ENCODE results near the gene IGF2R. TPM values are rescaled to one million over a fixed set of nuclear protein-coding genes. Genes with fewer than 3 reads are reported as not detected.

The IGF2R gene
- total RNA-seq, 5 donors from 2014 or later (not counting 1 experiment from before 2014, with no cell fraction given) = 63.4 to 87.5 (median 70.5) TPM

DNA sequence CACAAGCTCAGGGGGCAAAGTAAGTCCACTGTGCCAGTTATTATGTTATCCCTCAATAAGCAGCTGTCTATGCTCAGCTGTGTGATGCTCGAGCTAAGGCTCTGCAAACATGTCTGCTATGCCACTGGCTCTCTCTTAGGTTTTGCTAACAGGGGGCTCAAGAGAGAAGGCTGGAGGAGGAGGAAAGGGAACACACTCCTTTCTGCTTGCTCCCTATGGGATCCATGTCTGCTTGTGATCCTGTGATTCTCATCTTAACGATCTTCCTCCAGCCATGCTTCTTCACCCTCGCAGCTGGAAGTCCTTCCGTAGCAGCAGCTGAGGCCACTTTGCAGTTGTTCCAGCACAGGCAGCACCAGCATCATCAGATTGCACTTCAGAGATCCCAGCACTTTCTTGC is 37.0 kb upstream of the IGF2R start:
- Histone ChIP-seq H3K9me3 (no peaks in the 10 kb centered on the region), H3K4me1 (ENCODE audit: control insufficient read depth in 1 of 2, extremely low read depth in 1 of 2, insufficient read depth in 2 of 2, low read length in 2 of 2) (peaks cover 0 to 10% of the 10 kb centered on the region in 2 experiments), H3K36me3 (ENCODE audit: control insufficient read depth in 2 of 2, extremely low read depth in 1 of 2, insufficient read depth in 1 of 2, low read length in 1 of 2) (no peaks in the 10 kb centered on the region), H3K4me3 (ENCODE audit: control insufficient read depth in 1 of 2, extremely low read depth in 1 of 2, low read length in 1 of 2) (no peak overlapping the region), H3K27me3 (replicated peaks in 1 of 2; ENCODE audit: control insufficient read depth in 2 of 2, extremely low read depth in 1 of 2, insufficient read depth in 2 of 2, low read length in 1 of 2) (peaks cover 0 to 2% of the 10 kb centered on the region in 2 experiments), H3K27ac (ENCODE audit: low read length) (no peak overlapping the region)
- Mint-ChIP-seq H3K27me3 (peaks cover 0 to 4% of the 10 kb centered on the region in 2 donors), H3K4me3 (no peak overlapping the region), H3K27ac (no peak overlapping the region), H3K9me3 (peaks cover 0 to 5% (median 4%) of the 10 kb centered on the region in 3 donors), H3K36me3 (peaks cover 3% of the 10 kb centered on the region), H3K4me1 (peaks cover 22% of the 10 kb centered on the region in 3 donors)
- ChIA-PET POLR2A (no interaction called here), CTCF (interaction anchor here (0.6 kb wide), 2 partner anchors 74 to 123 kb away, joined by 4 to 7 read pairs; no protein-coding TSS in a partner anchor)
- DNase-seq (no peak), ATAC-seq (replicated peaks in 1 of 4) (no peak)
- WGBS (ENCODE audit: insufficient coverage) = 95% methylated on average over 4 of the region's 4 CpGs

DNA sequence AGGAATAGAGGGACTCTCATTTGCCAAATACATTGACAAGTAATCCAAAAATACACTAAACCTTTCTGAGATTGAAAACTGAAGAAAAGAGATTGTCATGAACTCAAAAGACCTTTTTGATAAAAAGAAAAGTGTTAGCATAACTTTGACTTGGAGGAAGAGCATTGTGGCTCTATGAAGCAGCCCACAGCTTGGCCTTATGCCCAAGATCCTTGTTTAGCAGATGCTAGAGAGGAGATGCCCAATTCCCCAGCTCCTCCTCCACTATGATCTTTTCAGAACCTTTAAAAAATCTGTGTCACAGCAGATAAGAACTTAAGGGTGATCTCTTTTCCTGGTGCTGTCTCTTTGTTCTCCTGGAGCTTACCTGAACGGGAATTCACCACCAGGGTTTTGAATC is 35.8 kb upstream of the IGF2R start:
- 86% methylated on average over 1 of the region's 1 CpG for WGBS (ENCODE audit: insufficient coverage)
- H3K36me3 Mint-ChIP-seq = peaks cover 3% of the 10 kb centered on the region
- no peak overlapping the region for H3K27ac ChIP-seq (ENCODE audit: low read length)

DNA sequence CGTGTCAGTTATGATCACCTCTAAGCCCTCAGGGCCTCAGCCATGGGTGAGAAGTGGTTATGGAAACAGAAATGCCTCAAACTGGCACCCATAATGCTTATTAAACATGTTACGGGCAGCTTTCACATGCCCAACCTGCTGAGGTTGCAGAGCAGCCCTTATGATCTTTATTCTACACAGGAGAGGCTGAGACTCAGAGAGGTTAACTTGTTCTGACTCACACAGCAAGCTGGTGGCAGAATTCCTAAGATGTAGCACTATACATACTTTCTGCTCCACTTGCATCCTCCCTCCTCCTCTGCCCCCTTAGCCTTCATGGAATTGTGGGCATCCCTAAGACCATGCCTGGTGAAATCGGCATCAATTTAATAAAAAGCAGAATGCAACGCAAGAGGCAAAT is 34.7 kb upstream of the IGF2R start:
- Mint-ChIP-seq H3K27me3 (peaks cover 0 to 7% of the 10 kb centered on the region in 2 donors), H3K9me3 (peaks cover 0 to 5% (median 4%) of the 10 kb centered on the region in 3 donors), H3K4me3 (no peak overlapping the region), H3K36me3 (peaks cover 3% of the 10 kb centered on the region), H3K4me1 (peaks cover 22% of the 10 kb centered on the region in 3 donors), H3K27ac (no peak overlapping the region)
- Histone ChIP-seq H3K9me3 (no peaks in the 10 kb centered on the region), H3K4me1 (ENCODE audit: control insufficient read depth in 1 of 2, extremely low read depth in 1 of 2, insufficient read depth in 2 of 2, low read length in 2 of 2) (peaks cover 0 to 10% of the 10 kb centered on the region in 2 experiments), H3K4me3 (ENCODE audit: control insufficient read depth in 1 of 2, extremely low read depth in 1 of 2, low read length in 1 of 2) (no peak overlapping the region), H3K36me3 (ENCODE audit: control insufficient read depth in 2 of 2, extremely low read depth in 1 of 2, insufficient read depth in 1 of 2, low read length in 1 of 2) (no peaks in the 10 kb centered on the region), H3K27me3 (replicated peaks in 1 of 2; ENCODE audit: control insufficient read depth in 2 of 2, extremely low read depth in 1 of 2, insufficient read depth in 2 of 2, low read length in 1 of 2) (peaks cover 0 to 2% of the 10 kb centered on the region in 2 experiments), H3K27ac (ENCODE audit: low read length) (no peak overlapping the region)
- 73% methylated on average over 2 of the region's 4 CpGs for WGBS (ENCODE audit: insufficient coverage)
- ChIA-PET CTCF (no interaction called here), POLR2A (no interaction called here)
- DNase-seq (no peak), ATAC-seq (replicated peaks in 1 of 4) (no peak)

More for the DNA sequence above, 35.8 kb upstream of the IGF2R start:
- Histone ChIP-seq H3K36me3 (ENCODE audit: control insufficient read depth in 2 of 2, extremely low read depth in 1 of 2, insufficient read depth in 1 of 2, low read length in 1 of 2) (no peaks in the 10 kb centered on the region), H3K9me3 (no peaks in the 10 kb centered on the region), H3K27me3 (replicated peaks in 1 of 2; ENCODE audit: control insufficient read depth in 2 of 2, extremely low read depth in 1 of 2, insufficient read depth in 2 of 2, low read length in 1 of 2) (peaks cover 0 to 2% of the 10 kb centered on the region in 2 experiments), H3K4me1 (ENCODE audit: control insufficient read depth in 1 of 2, extremely low read depth in 1 of 2, insufficient read depth in 2 of 2, low read length in 2 of 2) (peaks cover 0 to 10% of the 10 kb centered on the region in 2 experiments), H3K4me3 (ENCODE audit: control insufficient read depth in 1 of 2, extremely low read depth in 1 of 2, low read length in 1 of 2) (no peak overlapping the region)
- Mint-ChIP-seq H3K4me1 (peaks cover 22% of the 10 kb centered on the region in 3 donors), H3K4me3 (no peak overlapping the region), H3K27ac (no peak overlapping the region), H3K9me3 (peaks cover 0 to 5% (median 4%) of the 10 kb centered on the region in 3 donors), H3K27me3 (peaks cover 0 to 4% of the 10 kb centered on the region in 2 donors)
- DNase-seq = no peak
- no peak for ATAC-seq (replicated peaks in 1 of 4)
- POLR2A ChIA-PET = interaction anchor here in 1 of 2 donors (0.7 kb wide), 1 partner anchor 51 kb away, joined by 3 read pairs; no protein-coding TSS in a partner anchor
- CTCF ChIA-PET = interaction anchor here in 1 of 2 donors (0.6 kb wide), 1 partner anchor 99 kb away, joined by 6 read pairs; no protein-coding TSS in a partner anchor

DNA sequence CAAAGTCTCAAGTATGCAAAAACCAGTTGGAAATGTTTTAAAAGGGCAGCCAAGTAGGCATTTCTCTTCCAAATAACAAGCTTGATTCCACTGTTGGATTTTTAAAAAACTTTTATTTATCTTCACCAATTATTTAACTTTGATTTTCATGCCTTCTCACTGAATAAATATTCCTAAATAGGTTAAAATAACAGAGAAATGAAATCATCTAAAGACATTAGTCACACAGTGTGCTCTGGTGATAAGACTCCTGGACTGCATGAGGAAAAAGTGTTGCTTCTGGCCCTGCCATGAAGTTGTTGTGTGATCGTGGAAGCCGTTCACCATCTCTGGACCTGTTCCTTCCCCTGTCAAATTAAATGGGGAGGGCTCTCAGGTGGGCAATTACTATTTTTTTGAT is 33.8 kb upstream of the IGF2R start:
- Mint-ChIP-seq H3K4me1 (peaks cover 13 to 14% (median 13%) of the 10 kb centered on the region in 3 donors), H3K4me3 (no peak overlapping the region), H3K27ac (no peak overlapping the region), H3K9me3 (peaks cover 0 to 5% (median 4%) of the 10 kb centered on the region in 3 donors), H3K36me3 (peaks cover 3% of the 10 kb centered on the region), H3K27me3 (peaks cover 0 to 7% of the 10 kb centered on the region in 2 donors)
- ChIA-PET CTCF (no interaction called here), POLR2A (no interaction called here)
- no peaks in the 10 kb centered on the region for H3K9me3 ChIP-seq
- H3K27ac ChIP-seq (ENCODE audit: low read length) = no peak overlapping the region
- peaks cover 0 to 2% of the 10 kb centered on the region in 2 experiments for H3K27me3 ChIP-seq (replicated peaks in 1 of 2; ENCODE audit: control insufficient read depth in 2 of 2, extremely low read depth in 1 of 2, insufficient read depth in 2 of 2, low read length in 1 of 2)
- H3K36me3 ChIP-seq (ENCODE audit: control insufficient read depth in 2 of 2, extremely low read depth in 1 of 2, insufficient read depth in 1 of 2, low read length in 1 of 2) = no peaks in the 10 kb centered on the region
- H3K4me1 ChIP-seq (ENCODE audit: control insufficient read depth in 1 of 2, extremely low read depth in 1 of 2, insufficient read depth in 2 of 2, low read length in 2 of 2) = peaks cover 0 to 6% of the 10 kb centered on the region in 2 experiments
- no CpG with 5 or more reads among the region's 2 CpGs for WGBS (ENCODE audit: insufficient coverage)
- H3K4me3 ChIP-seq (ENCODE audit: control insufficient read depth in 1 of 2, extremely low read depth in 1 of 2, low read length in 1 of 2) = no peak overlapping the region
- no peak for DNase-seq
- no peak for ATAC-seq (replicated peaks in 1 of 4)

DNA sequence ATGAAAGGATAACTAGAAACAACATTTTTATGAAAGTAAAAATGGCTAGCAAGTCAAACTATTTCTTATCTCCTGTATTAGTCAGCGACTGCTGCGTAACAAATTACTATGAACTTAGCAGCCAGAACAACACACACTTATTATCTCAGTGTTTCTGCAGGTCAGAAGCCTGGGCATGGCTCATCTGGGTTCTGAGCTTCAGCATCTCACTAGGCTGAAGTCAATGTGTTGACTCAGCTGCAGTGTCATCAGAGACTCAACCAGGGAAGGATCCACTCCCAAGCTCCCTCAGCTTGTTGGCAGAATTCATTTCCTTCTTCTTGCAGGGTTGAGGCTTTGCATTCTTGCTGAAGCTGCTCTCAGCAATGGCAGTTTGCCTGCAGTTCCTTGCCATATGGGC is 33.2 kb upstream of the IGF2R start:
- WGBS (ENCODE audit: insufficient coverage) = 100% methylated on average over 2 of the region's 2 CpGs
- H3K27ac Mint-ChIP-seq = no peak overlapping the region
- no peak for ATAC-seq (replicated peaks in 1 of 4)
- H3K9me3 ChIP-seq = no peaks in the 10 kb centered on the region
- no peak overlapping the region for H3K27ac ChIP-seq (ENCODE audit: low read length)
- peaks cover 7 to 8% (median 7%) of the 10 kb centered on the region in 3 donors for H3K4me1 Mint-ChIP-seq
- ChIA-PET CTCF (no interaction called here), POLR2A (no interaction called here)
- H3K4me3 Mint-ChIP-seq = no peak overlapping the region
- H3K4me3 ChIP-seq (ENCODE audit: control insufficient read depth in 1 of 2, extremely low read depth in 1 of 2, low read length in 1 of 2) = no peak overlapping the region
- H3K27me3 Mint-ChIP-seq = peaks cover 0 to 7% of the 10 kb centered on the region in 2 donors
- H3K36me3 Mint-ChIP-seq = peaks cover 3% of the 10 kb centered on the region
- H3K27me3 ChIP-seq (replicated peaks in 1 of 2; ENCODE audit: control insufficient read depth in 2 of 2, extremely low read depth in 1 of 2, insufficient read depth in 2 of 2, low read length in 1 of 2) = peaks cover 0 to 2% of the 10 kb centered on the region in 2 experiments
- H3K36me3 ChIP-seq (ENCODE audit: control insufficient read depth in 2 of 2, extremely low read depth in 1 of 2, insufficient read depth in 1 of 2, low read length in 1 of 2) = no peaks in the 10 kb centered on the region
- H3K4me1 ChIP-seq (ENCODE audit: control insufficient read depth in 1 of 2, extremely low read depth in 1 of 2, insufficient read depth in 2 of 2, low read length in 2 of 2) = peaks cover 0 to 2% of the 10 kb centered on the region in 2 experiments
- DNase-seq = no peak
- peaks cover 0 to 5% (median 4%) of the 10 kb centered on the region in 3 donors for H3K9me3 Mint-ChIP-seq

DNA sequence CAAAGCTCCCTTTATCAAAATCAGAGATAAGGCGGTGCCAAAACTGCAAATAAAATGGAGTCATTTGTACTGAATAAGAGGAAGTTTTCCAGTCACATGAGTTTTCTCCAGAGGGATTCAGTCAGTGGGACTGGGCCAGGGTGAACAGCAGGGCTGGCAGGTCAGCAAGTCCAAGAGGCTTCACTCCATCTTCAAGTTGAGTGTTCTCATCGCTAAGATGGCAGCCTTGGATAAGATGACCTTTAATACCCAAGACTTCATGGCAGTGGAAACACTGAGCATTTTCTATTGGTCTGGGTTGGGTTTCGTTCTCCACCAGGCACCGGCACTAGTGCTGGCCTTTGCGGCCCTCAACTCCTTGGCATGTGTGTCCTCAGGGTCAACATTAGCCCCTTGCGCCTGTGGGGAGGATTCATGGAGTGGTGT is 29.3 kb upstream of the IGF2R start:
- H3K9me3 ChIP-seq = no peaks in the 10 kb centered on the region
- H3K4me3 Mint-ChIP-seq = no peak overlapping the region
- peaks cover 3 to 7% of the 10 kb centered on the region in 2 donors for H3K27me3 Mint-ChIP-seq
- H3K4me1 ChIP-seq (ENCODE audit: control insufficient read depth in 1 of 2, extremely low read depth in 1 of 2, insufficient read depth in 2 of 2, low read length in 2 of 2) = peaks cover 0 to 4% of the 10 kb centered on the region in 2 experiments
- no peak for ATAC-seq (replicated peaks in 1 of 4)
- DNase-seq = no peak
- H3K27me3 ChIP-seq (replicated peaks in 1 of 2; ENCODE audit: control insufficient read depth in 2 of 2, extremely low read depth in 1 of 2, insufficient read depth in 2 of 2, low read length in 1 of 2) = peaks cover 0 to 4% of the 10 kb centered on the region in 2 experiments
- 96% methylated on average over 4 of the region's 6 CpGs for WGBS (ENCODE audit: insufficient coverage)
- H3K27ac ChIP-seq (ENCODE audit: low read length) = no peak overlapping the region
- peaks cover 2 to 12% (median 10%) of the 10 kb centered on the region in 3 donors for H3K9me3 Mint-ChIP-seq
- peaks cover 5% of the 10 kb centered on the region for H3K36me3 Mint-ChIP-seq
- no peaks in the 10 kb centered on the region for H3K36me3 ChIP-seq (ENCODE audit: control insufficient read depth in 2 of 2, extremely low read depth in 1 of 2, insufficient read depth in 1 of 2, low read length in 1 of 2)
- ChIA-PET POLR2A (no interaction called here), CTCF (interaction anchor here in 1 of 2 donors (0.5 to 0.9 kb wide), 4 partner anchors 9 to 149 kb away, joined by 3 to 5 read pairs (median 3); partner anchors contain the start of gene MRPL18)
- no peak overlapping the region for H3K4me3 ChIP-seq (ENCODE audit: control insufficient read depth in 1 of 2, extremely low read depth in 1 of 2, low read length in 1 of 2)
- H3K4me1 Mint-ChIP-seq = peaks cover 0 to 6% (median 0%) of the 10 kb centered on the region in 3 donors
- H3K27ac Mint-ChIP-seq = no peak overlapping the region

Data from T-cell (primary cell).